ENCODE data around the gene SIPA1L3. TPM values are rescaled to one million over a fixed set of nuclear protein-coding genes. Genes with fewer than 3 reads are reported as not detected.

SIPA1L3 gene
- total and polyA plus RNA-seq, 2 experiments from 2014 or later: 15.7 to 54.1 TPM

- TF ChIP-seq CTCF (conservative IDR thresholded peaks at IDR 0.05; ENCODE audit: low read depth in 2 of 2) (no peak), ZNF114 (CRISPR knock-in tag; IDR thresholded peaks at IDR 0.05) (no peak), POLR2AphosphoS5 (IDR thresholded peaks at IDR 0.05; ENCODE audit: low read depth) (no peak)
These were observed 34.6 kb upstream of the SIPA1L3 start (continued) for GRCh38 chr19:37872383-37872782.

GRCh38 chr19:37874784-37875183 is 32.2 kb upstream of the SIPA1L3 start:
- Mint-ChIP-seq H3K36me3 (ENCODE audit: low read depth) (peaks cover 19% of the 10 kb centered on the region), H3K27ac (peak overlapping the region; percentile 61; the same call in 1 of the 2 replicates), H3K9me3 (peaks cover 38% of the 10 kb centered on the region), H3K4me1 (peaks cover 7% of the 10 kb centered on the region), H3K4me3 (no peak overlapping the region), H3K27me3 (ENCODE audit: insufficient read depth, low read depth, poor library complexity) (peaks cover 2% of the 10 kb centered on the region)
- no peaks in the 10 kb centered on the region for H3K27me3 ChIP-seq (ENCODE audit: insufficient read depth)
- H3K27ac ChIP-seq (ENCODE audit: low read depth): no peak overlapping the region
- H3K4me3 ChIP-seq: no peak overlapping the region
- H3F3A ChIP-seq (replicated peaks; ENCODE audit: low read depth): no peaks in the 10 kb centered on the region
- H3K79me2 ChIP-seq (replicated peaks; ENCODE audit: insufficient read depth): no peaks in the 10 kb centered on the region
- ATAC-seq: peak; percentile 58
- H3K4me1 ChIP-seq (ENCODE audit: insufficient read depth): no peaks in the 10 kb centered on the region; the same call in 1 of the 2 replicates
- no peaks in the 10 kb centered on the region; the same call in 1 of the 2 replicates for H3K36me3 ChIP-seq (ENCODE audit: insufficient read depth)
- H3K9me2 ChIP-seq (ENCODE audit: insufficient read depth): no peaks in the 10 kb centered on the region
- no peaks in the 10 kb centered on the region for H4K20me1 ChIP-seq (replicated peaks; ENCODE audit: insufficient read depth)
- DNase-seq (ENCODE audit: low spot score): peak; percentile 81
- no peak overlapping the region for H2AFZ ChIP-seq
- H3K4me2 ChIP-seq: no peak overlapping the region
- TF ChIP-seq ZNF331 (CRISPR knock-in tag; IDR thresholded peaks at IDR 0.05; ENCODE audit: low read depth) (no peak), POLR2AphosphoS5 (IDR thresholded peaks at IDR 0.05; ENCODE audit: low read depth) (no peak), ETS1 (IDR thresholded peaks at IDR 0.05) (no peak), NANOG (IDR thresholded peaks at IDR 0.05; ENCODE audit: borderline replicate concordance) (no peak), CTCF (conservative IDR thresholded peaks at IDR 0.05; ENCODE audit: low read depth in 2 of 2) (no peak), EZH2phosphoT487 (IDR thresholded peaks at IDR 0.05; ENCODE audit: unreplicated experiment) (no peak), CREB1 (CRISPR knock-in tag; IDR thresholded peaks at IDR 0.05; ENCODE audit: low read depth) (no peak), EZH2 (IDR thresholded peaks at IDR 0.05; ENCODE audit: low read depth, unreplicated experiment) (no peak), STAT1 (IDR thresholded peaks at IDR 0.05; ENCODE audit: unreplicated experiment) (no peak), ZNF114 (CRISPR knock-in tag; IDR thresholded peaks at IDR 0.05) (no peak), JUNB (IDR thresholded peaks at IDR 0.05; ENCODE audit: unreplicated experiment) (no peak), ZNF462 (CRISPR knock-in tag; IDR thresholded peaks at IDR 0.05) (no peak)

Measured in GM23338 (cell line).